Thoracic aorta (tissue), 2 donors: ENCODE data around the gene PIK3R4. TPM values are rescaled to one million over a fixed set of nuclear protein-coding genes. Genes with fewer than 3 reads are reported as not detected.

Source experiments
- ATAC-seq: fragments of 150-250 bp; one replicate; pipeline ENCODE4 v1.8.0; 2017; ENCODE audit warnings: low read depth; ENCODE audit not compliant: insufficient number of reproducible peaks, low FRiP score
- DNase-seq: peaks from one replicate; pipeline ENCODE4 v3.0.0-alpha.2; 2020; ENCODE audit warnings: low spot score
- H3K27ac ChIP-seq, 2 donors: fragments of 200-600 bp; sonication (generic); 1 replicate in 1 of 2; 2 replicates in 1 of 2; pipeline ENCODE4 v1.5.1; 2016; ENCODE audit warnings: mild to moderate bottlenecking in 2 of 2, moderate library complexity in 2 of 2
- H3K27me3 ChIP-seq: fragments of 200-600 bp; sonication (generic); replicated peaks from 2 replicates; pipeline ENCODE4 v1.6.0; 2016; ENCODE audit warnings: mild to moderate bottlenecking; ENCODE audit not compliant: insufficient read depth
- H3K36me3 ChIP-seq: fragments of 200-600 bp; sonication (generic); one replicate; pipeline ENCODE4 v1.5.1; 2016
- H3K4me1 ChIP-seq, 2 donors: fragments of 200-600 bp; sonication (generic); 1 replicate in 1 of 2; 2 replicates in 1 of 2; pipeline versions ENCODE4 v1.5.1 to v1.6.0; 2016; ENCODE audit warnings: low read depth in 2 of 2, mild to moderate bottlenecking in 1 of 2; ENCODE audit not compliant: control insufficient read depth in 1 of 2
- H3K4me3 ChIP-seq: fragments of 200-600 bp; sonication (generic); 2 replicates; pipeline ENCODE4 v1.5.1; 2016; ENCODE audit warnings: mild to moderate bottlenecking
- H3K9me3 ChIP-seq: fragments of 200-600 bp; sonication (generic); 2 replicates; pipeline ENCODE4 v1.5.1; 2016
- CTCF ChIP-seq: fragments of 200-600 bp; sonication (generic); IDR thresholded peaks from one replicate; pipeline ENCODE4 v1.5.1; 2019; ENCODE audit warnings: antibody characterized with exemption
- total RNA-seq, 2 donors: library from RNA; depleted of rRNA; stranded (reverse); fragments of >200 nt; gene quantifications; one replicate each; pipeline versions ENCODE4 v1.1.0 to v1.2.3, GENCODE V29; 2016

PIK3R4 gene
- total RNA-seq, 2 donors from 2014 or later: 28.4 to 53.5 TPM

DNA sequence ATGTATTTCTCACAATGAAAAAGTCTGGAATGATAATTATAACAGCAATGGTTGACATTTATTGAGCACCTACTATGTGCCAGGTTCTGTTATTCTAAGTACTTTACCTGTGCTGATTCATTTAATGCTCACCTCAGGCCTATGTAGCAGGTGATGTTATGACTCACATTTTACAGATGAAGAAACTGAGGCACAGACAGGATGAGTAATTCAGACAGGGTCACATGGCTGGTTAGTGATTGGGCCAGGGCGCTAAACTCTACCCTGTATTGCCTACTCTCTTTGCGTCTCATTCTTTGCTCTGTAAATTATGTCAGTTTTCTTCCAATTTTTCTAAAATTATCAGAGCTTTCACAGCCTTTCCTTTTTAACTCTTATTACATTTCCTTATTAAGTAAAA lies 98.3 kb downstream of the PIK3R4 start:
- ATAC-seq: no peak
- no peak for TF ChIP-seq CTCF

GRCh38 chr3:130645261-130645660 lies 101.4 kb downstream of the PIK3R4 start:
- no peak for TF ChIP-seq CTCF
- H3K4me1 ChIP-seq: no peaks in the 10 kb centered on the region
- H3K27ac ChIP-seq: no peak overlapping the region
- DNase-seq (no peak), ATAC-seq (no peak)
- no peak overlapping the region for H3K4me3 ChIP-seq
- H3K9me3 ChIP-seq: no peaks in the 10 kb centered on the region
- no peaks in the 10 kb centered on the region for H3K27me3 ChIP-seq
- no peaks in the 10 kb centered on the region for H3K36me3 ChIP-seq

More for the DNA sequence above, 98.3 kb downstream of the PIK3R4 start:
- Histone ChIP-seq H3K27me3 (no peaks in the 10 kb centered on the region), H3K27ac (no peak overlapping the region), H3K36me3 (no peaks in the 10 kb centered on the region), H3K4me3 (no peak overlapping the region), H3K9me3 (no peaks in the 10 kb centered on the region), H3K4me1 (no peaks in the 10 kb centered on the region)
- DNase-seq: no peak

DNA sequence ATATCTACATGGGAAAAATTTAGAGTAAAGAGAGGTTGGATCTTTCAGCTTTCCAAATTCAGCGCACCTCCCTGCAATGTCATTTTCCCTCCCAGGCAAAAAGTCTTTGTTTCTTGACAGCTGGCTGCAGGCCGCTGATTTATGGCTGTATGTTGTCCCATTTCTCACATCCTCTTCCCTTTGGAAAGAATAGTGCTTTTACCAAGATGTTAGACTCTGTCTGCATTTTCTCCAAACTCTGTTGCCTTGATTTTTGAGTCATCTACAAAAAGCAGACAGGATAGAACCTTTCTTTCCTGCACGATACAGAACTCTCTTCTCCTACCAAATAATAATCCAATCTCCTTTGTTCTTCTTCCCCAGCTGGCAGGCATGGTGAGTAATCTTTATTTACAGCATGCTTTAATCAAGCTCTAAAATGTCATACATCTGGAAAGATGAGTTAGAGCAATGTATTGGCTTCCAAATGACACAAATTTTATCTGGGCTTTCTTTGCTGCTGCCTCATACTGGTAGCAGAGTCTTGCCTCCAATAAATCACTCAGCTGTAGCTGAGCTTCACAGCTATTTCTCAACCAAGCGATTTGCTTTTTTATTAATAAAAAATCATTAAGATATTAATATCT lies 101.9 kb downstream of the PIK3R4 start:
- H3K36me3 ChIP-seq: no peaks in the 10 kb centered on the region
- H3K4me1 ChIP-seq: no peaks in the 10 kb centered on the region
- no peak for TF ChIP-seq CTCF
- H3K27me3 ChIP-seq: no peaks in the 10 kb centered on the region
- H3K9me3 ChIP-seq: no peaks in the 10 kb centered on the region
- H3K27ac ChIP-seq: no peak overlapping the region
- no peak for ATAC-seq
- H3K4me3 ChIP-seq: no peak overlapping the region
- no peak for DNase-seq

DNA sequence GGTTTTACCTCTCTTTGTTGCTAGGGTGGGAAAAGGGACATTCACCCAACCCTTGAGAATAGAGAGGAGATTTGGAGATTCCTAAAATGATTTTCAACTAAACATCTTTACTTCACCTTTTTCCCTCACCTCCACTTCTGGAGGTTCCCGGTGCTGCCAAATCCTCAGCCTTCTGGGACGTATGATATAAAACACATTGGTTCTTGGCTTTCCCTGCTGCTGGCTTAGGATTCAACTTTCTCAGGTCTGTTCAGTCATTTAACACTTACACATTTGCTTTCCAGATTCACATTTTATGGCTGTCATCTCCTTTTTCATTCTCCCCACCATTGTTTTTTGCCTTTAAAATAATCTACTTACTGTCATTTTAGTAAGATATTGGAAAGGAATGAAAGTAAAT lies 106.6 kb downstream of the PIK3R4 start:
- no peaks in the 10 kb centered on the region for H3K36me3 ChIP-seq
- DNase-seq: no peak
- TF ChIP-seq CTCF: no peak
- no peak overlapping the region for H3K27ac ChIP-seq
- ATAC-seq: no peak
- no peaks in the 10 kb centered on the region for H3K9me3 ChIP-seq
- H3K4me3 ChIP-seq: no peak overlapping the region
- H3K4me1 ChIP-seq: no peaks in the 10 kb centered on the region
- no peaks in the 10 kb centered on the region for H3K27me3 ChIP-seq

GRCh38 chr3:130636480-130637234 lies 110.0 kb downstream of the PIK3R4 start:
- DNase-seq (no peak), ATAC-seq (no peak)
- Histone ChIP-seq H3K27me3 (no peaks in the 10 kb centered on the region), H3K9me3 (no peaks in the 10 kb centered on the region), H3K4me1 (no peaks in the 10 kb centered on the region), H3K36me3 (no peaks in the 10 kb centered on the region), H3K4me3 (no peak overlapping the region), H3K27ac (no peak overlapping the region)
- no peak for TF ChIP-seq CTCF
